ENCODE results near the gene KLF6.

DNA sequence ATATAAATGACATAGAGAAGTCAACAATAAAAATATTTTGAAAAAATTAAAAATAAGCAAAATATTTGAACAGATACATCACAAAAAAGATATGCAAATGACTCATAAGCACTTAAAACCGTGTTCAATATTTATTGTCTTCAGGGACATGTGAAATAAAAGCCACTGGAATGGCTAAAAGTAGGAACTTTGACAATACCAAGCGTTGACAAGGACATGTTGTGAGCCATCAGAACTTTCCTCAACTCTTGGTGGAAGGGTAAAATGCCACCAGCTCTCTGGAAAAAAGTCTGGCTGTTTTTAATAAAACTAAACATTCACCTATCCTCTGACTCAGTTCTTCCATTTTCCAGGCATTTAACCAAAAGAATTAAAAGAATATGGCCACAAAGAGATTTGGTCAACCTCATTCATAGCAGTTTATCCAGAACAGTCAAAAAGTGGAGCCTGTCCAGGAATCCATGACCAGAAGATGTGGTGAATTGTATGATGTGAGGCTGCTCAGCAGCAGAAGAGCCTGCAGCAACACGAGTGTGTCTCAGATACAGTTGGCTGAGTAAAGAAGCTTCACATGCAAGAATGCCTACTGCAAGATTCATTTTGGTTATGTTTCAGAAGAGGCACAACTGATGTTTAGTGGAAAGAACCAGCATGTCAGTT, 7.1 kb upstream of the KLF6 start:
- TF ChIP-seq, protein P1, sequence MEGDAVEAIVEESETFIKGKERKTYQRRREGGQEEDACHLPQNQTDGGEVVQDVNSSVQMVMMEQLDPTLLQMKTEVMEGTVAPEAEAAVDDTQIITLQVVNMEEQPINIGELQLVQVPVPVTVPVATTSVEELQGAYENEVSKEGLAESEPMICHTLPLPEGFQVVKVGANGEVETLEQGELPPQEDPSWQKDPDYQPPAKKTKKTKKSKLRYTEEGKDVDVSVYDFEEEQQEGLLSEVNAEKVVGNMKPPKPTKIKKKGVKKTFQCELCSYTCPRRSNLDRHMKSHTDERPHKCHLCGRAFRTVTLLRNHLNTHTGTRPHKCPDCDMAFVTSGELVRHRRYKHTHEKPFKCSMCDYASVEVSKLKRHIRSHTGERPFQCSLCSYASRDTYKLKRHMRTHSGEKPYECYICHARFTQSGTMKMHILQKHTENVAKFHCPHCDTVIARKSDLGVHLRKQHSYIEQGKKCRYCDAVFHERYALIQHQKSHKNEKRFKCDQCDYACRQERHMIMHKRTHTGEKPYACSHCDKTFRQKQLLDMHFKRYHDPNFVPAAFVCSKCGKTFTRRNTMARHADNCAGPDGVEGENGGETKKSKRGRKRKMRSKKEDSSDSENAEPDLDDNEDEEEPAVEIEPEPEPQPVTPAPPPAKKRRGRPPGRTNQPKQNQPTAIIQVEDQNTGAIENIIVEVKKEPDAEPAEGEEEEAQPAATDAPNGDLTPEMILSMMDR (IDR thresholded peaks at IDR 0.05; ENCODE audit: low read length), result no peak
- no peak for TF ChIP-seq EZH2 (IDR thresholded peaks at IDR 0.05; ENCODE audit: borderline replicate concordance, low read length)

Measured in OCI-LY1 (cell line).